HepG2 (cell line): ENCODE measurements around the gene VTN. TPM values are rescaled to one million over a fixed set of nuclear protein-coding genes. Genes with fewer than 3 reads are reported as not detected.

ENCODE experiments used
- CEBPG ChIP-seq: IDR thresholded peaks from 2 replicates; pipeline ENCODE4 v1.6.1; 2016
- DPF2 ChIP-seq: sonication (generic); formaldehyde crosslinking; IDR thresholded peaks from 2 replicates; pipeline ENCODE4 v1.4.0; 2020; ENCODE audit warnings: mild to moderate bottlenecking, low read depth, missing genetic modification reagents, borderline replicate concordance
- FOSL2 ChIP-seq: sonication (generic); formaldehyde crosslinking; IDR thresholded peaks from 2 replicates; pipeline ENCODE4 v1.4.0; 2020; ENCODE audit warnings: missing genetic modification reagents
- HMG20B ChIP-seq: conservative IDR thresholded peaks from 2 replicates; pipeline ENCODE4 v1.6.1; 2016; ENCODE audit warnings: missing genetic modification reagents, missing compliant biosample characterization
- MBNL3 ChIP-seq: fragments of 250-450 bp; sonication (Bioruptor Pico); conservative IDR thresholded peaks from 2 replicates; pipeline ENCODE4 v1.8.0; 2022; ENCODE audit warnings: mild to moderate bottlenecking, inconsistent platforms
- PRPF4 ChIP-seq: fragments of 200-400 bp; formaldehyde crosslinking; IDR thresholded peaks from 2 replicates; pipeline ENCODE4 v1.6.1; 2016; ENCODE audit warnings: low read length, low read depth; ENCODE audit not compliant: poor library complexity, severe bottlenecking
- RBM39 ChIP-seq: fragments of 200-400 bp; formaldehyde crosslinking; IDR thresholded peaks from one replicate; pipeline ENCODE4 v1.6.1; 2018; ENCODE audit warnings: antibody characterized with exemption, mild to moderate bottlenecking, low read depth, low read length; ENCODE audit not compliant: poor library complexity, severe bottlenecking
- RFX3 ChIP-seq: IDR thresholded peaks from 2 replicates; pipeline ENCODE4 v1.6.1; 2016; ENCODE audit warnings: missing biosample characterization, missing genetic modification reagents
- SNAPC2 ChIP-seq: sonication (generic); formaldehyde crosslinking; IDR thresholded peaks from 2 replicates; pipeline ENCODE4 v1.8.1; 2022; ENCODE audit warnings: mild to moderate bottlenecking, missing genetic modification reagents
- TOPORS ChIP-seq: sonication (generic); formaldehyde crosslinking; IDR thresholded peaks from 2 replicates; pipeline ENCODE4 v1.8.0; 2023; ENCODE audit warnings: mild to moderate bottlenecking, missing genetic modification reagents
- ZBTB33 ChIP-seq: sonication (generic); formaldehyde crosslinking; IDR thresholded peaks from 2 replicates; pipeline ENCODE4 v1.4.0; 2020; ENCODE audit warnings: missing genetic modification reagents
- ZBTB38 ChIP-seq: sonication (generic); formaldehyde crosslinking; IDR thresholded peaks from 2 replicates; pipeline ENCODE4 v1.5.1; 2020; ENCODE audit warnings: mild to moderate bottlenecking, missing genetic modification reagents
- ZFP36L2 ChIP-seq: sonication (generic); formaldehyde crosslinking; IDR thresholded peaks from 2 replicates; pipeline ENCODE4 v1.4.0; 2020; ENCODE audit warnings: missing genetic modification reagents
- ZMYM4 ChIP-seq: sonication (generic); formaldehyde crosslinking; IDR thresholded peaks from 2 replicates; pipeline ENCODE4 v1.8.1; 2023; ENCODE audit warnings: mild to moderate bottlenecking, missing genetic modification reagents
- ZNF564 ChIP-seq: sonication (generic); formaldehyde crosslinking; IDR thresholded peaks from 2 replicates; pipeline ENCODE4 v1.8.1; 2023; ENCODE audit warnings: mild to moderate bottlenecking, missing genetic modification reagents
- ZZZ3 ChIP-seq: sonication (generic); formaldehyde crosslinking; IDR thresholded peaks from 2 replicates; pipeline ENCODE4 v1.4.0; 2020; ENCODE audit warnings: missing genetic modification reagents, mild to moderate bottlenecking, borderline replicate concordance
- polyA plus RNA-seq, 8 experiments: library from polyadenylated mRNA; depleted of rRNA in 3 of 8; stranded (reverse) in 7 of 8; unstranded in 1 of 8; fragments of >200 nt; fragmentation: Illumina TruSeq in 4 of 8; extraction: Trizol in 4 of 8; gene quantifications; 2 replicates each; pipeline versions ENCODE4 v1.2.1 to v1.2.3, GENCODE V29; 2011 to 2016; ENCODE audit warnings: low read depth in 4 of 8, missing spikeins in 1 of 8, mixed read lengths in 1 of 8; ENCODE audit not compliant: insufficient read depth in 1 of 8
- total RNA-seq, 5 experiments: library from RNA; depleted of rRNA; stranded (reverse); fragments of >200 nt; fragmentation: Illumina TruSeq; extraction: Trizol; gene quantifications; 2 replicates each; pipeline ENCODE4 v1.2.3, GENCODE V29; 2016; ENCODE audit warnings: low read depth in 1 of 5
- TF ChIP-seq, protein P1 (sequence below): sonication (generic); formaldehyde crosslinking; IDR thresholded peaks from 2 replicates; pipeline ENCODE4 v1.5.1; 2020; ENCODE audit warnings: mild to moderate bottlenecking, missing genetic modification reagents, moderate library complexity
- TF ChIP-seq, protein P2 (sequence below): sonication (generic); formaldehyde crosslinking; IDR thresholded peaks from 2 replicates; pipeline ENCODE4 v1.8.1; 2023; ENCODE audit warnings: missing genetic modification reagents, inconsistent platforms, borderline replicate concordance
- TF ChIP-seq, protein P3 (sequence below): IDR thresholded peaks from 2 replicates; pipeline ENCODE4 v1.6.1; 2016; ENCODE audit warnings: low read depth, borderline replicate concordance
- TF ChIP-seq, protein P4 (sequence below): sonication (generic); formaldehyde crosslinking; IDR thresholded peaks from 2 replicates; pipeline ENCODE4 v1.4.0; 2020; ENCODE audit warnings: missing genetic modification reagents

VTN gene
- total and polyA plus RNA-seq, 2 of the 13 experiments (the other 11 are each of a cell fraction or from before 2014, with no cell fraction given) = 108 to 131 TPM

- TF ChIP-seq TOPORS (CRISPR knock-in tag) (no peak), HMG20B (CRISPR knock-in tag) (no peak), RBM39 (no peak), PRPF4 (no peak), SNAPC2 (CRISPR knock-in tag) (no peak), MBNL3 (CRISPR knock-in tag) (no peak), FOSL2 (0 out of 2 replicates have a peak, but pooled peaks have one; percentile 18), RFX3 (CRISPR knock-in tag) (no peak), CEBPG (peak; percentile 74), ZBTB38 (CRISPR knock-in tag) (no peak; the same call in 1 of the 2 replicates), DPF2 (CRISPR knock-in tag) (no peak), ZZZ3 (CRISPR knock-in tag) (no peak), ZFP36L2 (CRISPR knock-in tag) (no peak; the same call in 1 of the 2 replicates), ZMYM4 (CRISPR knock-in tag) (no peak), ZNF564 (CRISPR knock-in tag) (no peak), ZBTB33 (CRISPR knock-in tag) (peak; percentile 33; the same call in 1 of the 2 replicates)
- TF ChIP-seq, protein P1, sequence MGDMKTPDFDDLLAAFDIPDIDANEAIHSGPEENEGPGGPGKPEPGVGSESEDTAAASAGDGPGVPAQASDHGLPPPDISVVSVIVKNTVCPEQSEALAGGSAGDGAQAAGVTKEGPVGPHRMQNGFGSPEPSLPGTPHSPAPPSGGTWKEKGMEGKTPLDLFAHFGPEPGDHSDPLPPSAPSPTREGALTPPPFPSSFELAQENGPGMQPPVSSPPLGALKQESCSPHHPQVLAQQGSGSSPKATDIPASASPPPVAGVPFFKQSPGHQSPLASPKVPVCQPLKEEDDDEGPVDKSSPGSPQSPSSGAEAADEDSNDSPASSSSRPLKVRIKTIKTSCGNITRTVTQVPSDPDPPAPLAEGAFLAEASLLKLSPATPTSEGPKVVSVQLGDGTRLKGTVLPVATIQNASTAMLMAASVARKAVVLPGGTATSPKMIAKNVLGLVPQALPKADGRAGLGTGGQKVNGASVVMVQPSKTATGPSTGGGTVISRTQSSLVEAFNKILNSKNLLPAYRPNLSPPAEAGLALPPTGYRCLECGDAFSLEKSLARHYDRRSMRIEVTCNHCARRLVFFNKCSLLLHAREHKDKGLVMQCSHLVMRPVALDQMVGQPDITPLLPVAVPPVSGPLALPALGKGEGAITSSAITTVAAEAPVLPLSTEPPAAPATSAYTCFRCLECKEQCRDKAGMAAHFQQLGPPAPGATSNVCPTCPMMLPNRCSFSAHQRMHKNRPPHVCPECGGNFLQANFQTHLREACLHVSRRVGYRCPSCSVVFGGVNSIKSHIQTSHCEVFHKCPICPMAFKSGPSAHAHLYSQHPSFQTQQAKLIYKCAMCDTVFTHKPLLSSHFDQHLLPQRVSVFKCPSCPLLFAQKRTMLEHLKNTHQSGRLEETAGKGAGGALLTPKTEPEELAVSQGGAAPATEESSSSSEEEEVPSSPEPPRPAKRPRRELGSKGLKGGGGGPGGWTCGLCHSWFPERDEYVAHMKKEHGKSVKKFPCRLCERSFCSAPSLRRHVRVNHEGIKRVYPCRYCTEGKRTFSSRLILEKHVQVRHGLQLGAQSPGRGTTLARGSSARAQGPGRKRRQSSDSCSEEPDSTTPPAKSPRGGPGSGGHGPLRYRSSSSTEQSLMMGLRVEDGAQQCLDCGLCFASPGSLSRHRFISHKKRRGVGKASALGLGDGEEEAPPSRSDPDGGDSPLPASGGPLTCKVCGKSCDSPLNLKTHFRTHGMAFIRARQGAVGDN (CRISPR knock-in tag) = peak; percentile 51
- TF ChIP-seq, protein P2, sequence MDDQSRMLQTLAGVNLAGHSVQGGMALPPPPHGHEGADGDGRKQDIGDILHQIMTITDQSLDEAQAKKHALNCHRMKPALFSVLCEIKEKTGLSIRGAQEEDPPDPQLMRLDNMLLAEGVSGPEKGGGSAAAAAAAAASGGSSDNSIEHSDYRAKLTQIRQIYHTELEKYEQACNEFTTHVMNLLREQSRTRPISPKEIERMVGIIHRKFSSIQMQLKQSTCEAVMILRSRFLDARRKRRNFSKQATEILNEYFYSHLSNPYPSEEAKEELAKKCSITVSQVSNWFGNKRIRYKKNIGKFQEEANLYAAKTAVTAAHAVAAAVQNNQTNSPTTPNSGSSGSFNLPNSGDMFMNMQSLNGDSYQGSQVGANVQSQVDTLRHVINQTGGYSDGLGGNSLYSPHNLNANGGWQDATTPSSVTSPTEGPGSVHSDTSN = no peak
- TF ChIP-seq, protein P3, sequence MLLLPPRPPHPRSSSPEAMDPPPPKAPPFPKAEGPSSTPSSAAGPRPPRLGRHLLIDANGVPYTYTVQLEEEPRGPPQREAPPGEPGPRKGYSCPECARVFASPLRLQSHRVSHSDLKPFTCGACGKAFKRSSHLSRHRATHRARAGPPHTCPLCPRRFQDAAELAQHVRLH (CRISPR knock-in tag) = peak; percentile 92; the same call in 1 of the 2 replicates
- TF ChIP-seq, protein P4, sequence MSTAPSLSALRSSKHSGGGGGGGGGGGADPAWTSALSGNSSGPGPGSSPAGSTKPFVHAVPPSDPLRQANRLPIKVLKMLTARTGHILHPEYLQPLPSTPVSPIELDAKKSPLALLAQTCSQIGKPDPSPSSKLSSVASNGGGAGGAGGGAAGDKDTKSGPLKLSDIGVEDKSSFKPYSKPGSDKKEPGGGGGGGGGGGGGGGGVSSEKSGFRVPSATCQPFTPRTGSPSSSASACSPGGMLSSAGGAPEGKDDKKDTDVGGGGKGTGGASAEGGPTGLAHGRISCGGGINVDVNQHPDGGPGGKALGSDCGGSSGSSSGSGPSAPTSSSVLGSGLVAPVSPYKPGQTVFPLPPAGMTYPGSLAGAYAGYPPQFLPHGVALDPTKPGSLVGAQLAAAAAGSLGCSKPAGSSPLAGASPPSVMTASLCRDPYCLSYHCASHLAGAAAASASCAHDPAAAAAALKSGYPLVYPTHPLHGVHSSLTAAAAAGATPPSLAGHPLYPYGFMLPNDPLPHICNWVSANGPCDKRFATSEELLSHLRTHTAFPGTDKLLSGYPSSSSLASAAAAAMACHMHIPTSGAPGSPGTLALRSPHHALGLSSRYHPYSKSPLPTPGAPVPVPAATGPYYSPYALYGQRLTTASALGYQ (CRISPR knock-in tag) = no peak
Measured at GRCh38 chr17:28416703-28417311, 46.7 kb upstream of the VTN start (continued).
